ENCODE results near the gene VANGL1. TPM values are rescaled to one million over a fixed set of nuclear protein-coding genes. Genes with fewer than 3 reads are reported as not detected.

VANGL1 gene
- total RNA-seq, 1 donor from 2014 or later = 22.9 TPM

GRCh38 chr1:115712911-115713609 lies 71.3 kb downstream of the VANGL1 start:
- DNase-seq (ENCODE audit: low spot score, unreplicated experiment) = no peak
- H3K4me1 Mint-ChIP-seq (ENCODE audit: low read depth) = peaks cover 47% of the 10 kb centered on the region
- peak overlapping the region; percentile 83 for H3K27ac Mint-ChIP-seq
- no peaks in the 10 kb centered on the region for H3K27me3 Mint-ChIP-seq
- no peak overlapping the region for H3K4me3 Mint-ChIP-seq (ENCODE audit: low read depth)
- no peaks in the 10 kb centered on the region for H3K36me3 Mint-ChIP-seq (ENCODE audit: insufficient read depth)
- H3K9me3 Mint-ChIP-seq (ENCODE audit: low read depth) = no peaks in the 10 kb centered on the region
- no peak for TF ChIP-seq CTCF (IDR thresholded peaks at IDR 0.05; ENCODE audit: unreplicated experiment)

GRCh38 chr1:115713906-115714305 lies 72.1 kb downstream of the VANGL1 start:
- H3K27ac Mint-ChIP-seq = peak overlapping the region; percentile 99
- TF ChIP-seq CTCF (IDR thresholded peaks at IDR 0.05; ENCODE audit: unreplicated experiment) = no peak
- no peak overlapping the region for H3K4me3 Mint-ChIP-seq (ENCODE audit: low read depth)
- no peaks in the 10 kb centered on the region for H3K36me3 Mint-ChIP-seq (ENCODE audit: insufficient read depth)
- H3K4me1 Mint-ChIP-seq (ENCODE audit: low read depth) = peaks cover 47% of the 10 kb centered on the region
- H3K27me3 Mint-ChIP-seq = no peaks in the 10 kb centered on the region
- no peaks in the 10 kb centered on the region for H3K9me3 Mint-ChIP-seq (ENCODE audit: low read depth)
- DNase-seq (ENCODE audit: low spot score, unreplicated experiment) = no peak

GRCh38 chr1:115714572-115715141 lies 72.9 kb downstream of the VANGL1 start:
- Mint-ChIP-seq H3K4me3 (ENCODE audit: low read depth) (peak overlapping the region; percentile 23), H3K4me1 (ENCODE audit: low read depth) (peaks cover 43% of the 10 kb centered on the region), H3K27ac (peak overlapping the region; percentile 99), H3K9me3 (ENCODE audit: low read depth) (no peaks in the 10 kb centered on the region), H3K36me3 (ENCODE audit: insufficient read depth) (no peaks in the 10 kb centered on the region), H3K27me3 (no peaks in the 10 kb centered on the region)
- peak; percentile 37 for DNase-seq (ENCODE audit: low spot score, unreplicated experiment)
- TF ChIP-seq CTCF (IDR thresholded peaks at IDR 0.05; ENCODE audit: unreplicated experiment) = peak; percentile 16

- TF ChIP-seq CTCF (IDR thresholded peaks at IDR 0.05; ENCODE audit: unreplicated experiment) = peak; percentile 61
- peak; percentile 25 for DNase-seq (ENCODE audit: low spot score, unreplicated experiment)
- Mint-ChIP-seq H3K4me1 (ENCODE audit: low read depth) (peaks cover 44% of the 10 kb centered on the region), H3K36me3 (ENCODE audit: insufficient read depth) (no peaks in the 10 kb centered on the region), H3K27me3 (no peaks in the 10 kb centered on the region), H3K9me3 (ENCODE audit: low read depth) (no peaks in the 10 kb centered on the region), H3K4me3 (ENCODE audit: low read depth) (no peak overlapping the region), H3K27ac (peak overlapping the region; percentile 26)
These were observed 75.8 kb downstream of the VANGL1 start for GRCh38 chr1:115717541-115717940.

- no peak for DNase-seq (ENCODE audit: low spot score, unreplicated experiment)
- H3K4me1 Mint-ChIP-seq (ENCODE audit: low read depth) = peaks cover 40% of the 10 kb centered on the region
- H3K27ac Mint-ChIP-seq = peak overlapping the region; percentile 26
- no peaks in the 10 kb centered on the region for H3K27me3 Mint-ChIP-seq
- peak; percentile 9 for TF ChIP-seq CTCF (IDR thresholded peaks at IDR 0.05; ENCODE audit: unreplicated experiment)
- H3K36me3 Mint-ChIP-seq (ENCODE audit: insufficient read depth) = no peaks in the 10 kb centered on the region
- H3K4me3 Mint-ChIP-seq (ENCODE audit: low read depth) = no peak overlapping the region
- no peaks in the 10 kb centered on the region for H3K9me3 Mint-ChIP-seq (ENCODE audit: low read depth)
These were observed 76.4 kb downstream of the VANGL1 start for GRCh38 chr1:115718011-115718754.

All from progenitor cell of endocrine pancreas (in vitro differentiated cells).